Activated T-cell treated with anti-CD3 and anti-CD28 coated beads, Interleukin-2, amount 50 U/mL, for 24 hours (primary cell): ENCODE measurements around the gene FRMD4B.

Source experiments
- DNase-seq: peaks from one replicate; pipeline ENCODE4 v3.0.0-alpha.2; 2020
- H3K27ac Mint-ChIP-seq: 2 replicates; pipeline ENCODE4 v1.8.0; 2020; ENCODE audit warnings: mild to moderate bottlenecking, mixed read lengths
- H3K27me3 Mint-ChIP-seq: 2 replicates; pipeline ENCODE4 v1.8.0; 2020; ENCODE audit warnings: mixed read lengths
- H3K36me3 Mint-ChIP-seq: 2 replicates; pipeline ENCODE4 v1.8.0; 2020; ENCODE audit warnings: low read depth, mixed read lengths
- H3K4me1 Mint-ChIP-seq: 2 replicates; pipeline ENCODE4 v1.8.0; 2020; ENCODE audit warnings: low read depth, mixed read lengths
- H3K4me3 Mint-ChIP-seq: 2 replicates; pipeline ENCODE4 v1.8.0; 2020; ENCODE audit warnings: mild to moderate bottlenecking, moderate library complexity, mixed read lengths
- H3K9me3 Mint-ChIP-seq: 2 replicates; pipeline ENCODE4 v1.8.0; 2020; ENCODE audit warnings: mixed read lengths

The FRMD4B gene

GRCh38 chr3:69178838-69179739 lies 206.8 kb downstream of the FRMD4B start:
- Mint-ChIP-seq H3K36me3 (peaks cover 75% of the 10 kb centered on the region), H3K27me3 (no peaks in the 10 kb centered on the region), H3K9me3 (no peaks in the 10 kb centered on the region), H3K27ac (peak overlapping the region; percentile 69), H3K4me3 (no peak overlapping the region), H3K4me1 (peaks cover 38% of the 10 kb centered on the region)
- no peak for DNase-seq

DNA sequence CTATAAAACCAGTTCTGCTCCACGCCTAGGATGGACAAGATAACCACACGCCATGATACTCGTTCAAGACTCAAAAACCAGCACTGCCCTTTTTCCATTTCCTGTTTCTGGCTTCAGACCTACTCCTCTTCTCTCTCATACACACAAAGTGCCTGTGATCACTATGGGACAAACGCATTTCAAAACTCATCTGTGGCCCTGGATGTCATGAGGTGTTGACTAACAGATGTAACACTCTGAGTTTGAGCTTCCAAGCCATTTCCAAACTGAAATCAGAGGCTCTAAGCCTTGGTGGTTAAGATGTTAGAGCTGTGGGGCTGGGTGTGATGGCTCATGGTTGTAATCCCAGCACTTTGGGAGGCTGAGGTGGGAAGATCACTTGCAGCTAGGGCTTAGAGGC lies 207.8 kb downstream of the FRMD4B start:
- Mint-ChIP-seq H3K9me3 (no peaks in the 10 kb centered on the region), H3K4me3 (no peak overlapping the region), H3K4me1 (peaks cover 37% of the 10 kb centered on the region), H3K27me3 (no peaks in the 10 kb centered on the region), H3K36me3 (peaks cover 77% of the 10 kb centered on the region), H3K27ac (peak overlapping the region; percentile 71)
- DNase-seq, result no peak

- no peak overlapping the region for H3K27ac Mint-ChIP-seq
- H3K4me1 Mint-ChIP-seq, result peaks cover 27% of the 10 kb centered on the region
These were observed 210.8 kb downstream of the FRMD4B start for GRCh38 chr3:69174871-69175737.

GRCh38 chr3:69174445-69174844 lies 211.4 kb downstream of the FRMD4B start:
- H3K4me1 Mint-ChIP-seq, result peaks cover 23% of the 10 kb centered on the region
- H3K4me3 Mint-ChIP-seq, result no peak overlapping the region
- H3K36me3 Mint-ChIP-seq, result peaks cover 74% of the 10 kb centered on the region

More at GRCh38 chr3:69174871-69175737, 210.8 kb downstream of the FRMD4B start:
- no peak overlapping the region for H3K4me3 Mint-ChIP-seq
- no peak for DNase-seq
- no peaks in the 10 kb centered on the region for H3K27me3 Mint-ChIP-seq
- H3K36me3 Mint-ChIP-seq, result peaks cover 76% of the 10 kb centered on the region
- H3K9me3 Mint-ChIP-seq, result no peaks in the 10 kb centered on the region

DNA sequence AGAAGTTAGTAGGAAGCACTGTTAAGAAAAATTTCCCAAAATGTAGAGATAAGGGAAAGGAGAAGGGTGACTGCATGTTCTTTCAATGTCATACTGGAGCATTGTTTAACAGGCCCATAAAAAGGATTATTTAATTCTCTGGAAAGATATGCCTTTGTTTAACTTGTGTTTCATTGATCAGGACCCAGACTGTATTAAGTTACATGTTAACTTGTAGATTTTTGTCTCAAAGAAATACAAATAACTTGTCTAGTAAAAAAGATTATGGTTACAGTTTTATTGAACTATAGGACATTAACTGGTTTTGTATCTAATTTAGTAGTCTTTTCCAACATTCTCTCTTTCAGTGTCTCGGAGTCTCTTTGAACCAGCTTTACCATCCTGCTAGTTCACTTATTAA lies 213.8 kb downstream of the FRMD4B start:
- no peak overlapping the region for H3K4me3 Mint-ChIP-seq
- DNase-seq, result no peak
- peaks cover 55% of the 10 kb centered on the region for H3K36me3 Mint-ChIP-seq
- no peaks in the 10 kb centered on the region for H3K27me3 Mint-ChIP-seq
- H3K9me3 Mint-ChIP-seq, result no peaks in the 10 kb centered on the region
- H3K4me1 Mint-ChIP-seq, result peaks cover 7% of the 10 kb centered on the region
- H3K27ac Mint-ChIP-seq, result no peak overlapping the region

More at GRCh38 chr3:69174445-69174844, 211.4 kb downstream of the FRMD4B start:
- no peaks in the 10 kb centered on the region for H3K27me3 Mint-ChIP-seq
- DNase-seq, result no peak
- H3K27ac Mint-ChIP-seq, result no peak overlapping the region
- no peaks in the 10 kb centered on the region for H3K9me3 Mint-ChIP-seq

- Mint-ChIP-seq H3K4me3 (no peak overlapping the region), H3K27ac (no peak overlapping the region), H3K27me3 (no peaks in the 10 kb centered on the region), H3K36me3 (peaks cover 17% of the 10 kb centered on the region), H3K9me3 (no peaks in the 10 kb centered on the region), H3K4me1 (peaks cover 5% of the 10 kb centered on the region)
- no peak for DNase-seq
These were observed 219.4 kb downstream of the FRMD4B start for GRCh38 chr3:69166446-69166845.

GRCh38 chr3:69165744-69166143 lies 220.1 kb downstream of the FRMD4B start:
- H3K4me3 Mint-ChIP-seq, result no peak overlapping the region
- peaks cover 7% of the 10 kb centered on the region for H3K4me1 Mint-ChIP-seq
- no peaks in the 10 kb centered on the region for H3K27me3 Mint-ChIP-seq
- no peak overlapping the region for H3K27ac Mint-ChIP-seq
- H3K36me3 Mint-ChIP-seq, result peaks cover 10% of the 10 kb centered on the region
- no peaks in the 10 kb centered on the region for H3K9me3 Mint-ChIP-seq
- no peak for DNase-seq

GRCh38 chr3:69164296-69164695 lies 221.6 kb downstream of the FRMD4B start:
- Mint-ChIP-seq H3K4me3 (no peak overlapping the region), H3K9me3 (no peaks in the 10 kb centered on the region), H3K27ac (no peak overlapping the region), H3K27me3 (no peaks in the 10 kb centered on the region), H3K4me1 (peaks cover 15% of the 10 kb centered on the region), H3K36me3 (no peaks in the 10 kb centered on the region)
- DNase-seq, result no peak

GRCh38 chr3:69162308-69162980 lies 223.4 kb downstream of the FRMD4B start:
- Mint-ChIP-seq H3K9me3 (no peaks in the 10 kb centered on the region), H3K4me3 (no peak overlapping the region), H3K36me3 (no peaks in the 10 kb centered on the region), H3K27me3 (no peaks in the 10 kb centered on the region), H3K4me1 (peaks cover 15% of the 10 kb centered on the region), H3K27ac (no peak overlapping the region)
- no peak for DNase-seq

GRCh38 chr3:69161587-69162307 lies 224.1 kb downstream of the FRMD4B start:
- Mint-ChIP-seq H3K27ac (no peak overlapping the region), H3K4me3 (no peak overlapping the region), H3K4me1 (peaks cover 15% of the 10 kb centered on the region), H3K36me3 (no peaks in the 10 kb centered on the region), H3K9me3 (no peaks in the 10 kb centered on the region), H3K27me3 (no peaks in the 10 kb centered on the region)
- DNase-seq, result no peak

GRCh38 chr3:69160525-69160924 lies 225.4 kb downstream of the FRMD4B start:
- no peak for DNase-seq
- Mint-ChIP-seq H3K36me3 (no peaks in the 10 kb centered on the region), H3K4me3 (peak overlapping the region; percentile 31), H3K27ac (peak overlapping the region; percentile 77), H3K4me1 (peaks cover 15% of the 10 kb centered on the region), H3K27me3 (peaks cover 2% of the 10 kb centered on the region), H3K9me3 (no peaks in the 10 kb centered on the region)

- H3K9me3 Mint-ChIP-seq, result no peaks in the 10 kb centered on the region
- peaks cover 15% of the 10 kb centered on the region for H3K4me1 Mint-ChIP-seq
- H3K27me3 Mint-ChIP-seq, result peaks cover 6% of the 10 kb centered on the region
- H3K27ac Mint-ChIP-seq, result no peak overlapping the region
- no peaks in the 10 kb centered on the region for H3K36me3 Mint-ChIP-seq
- no peak overlapping the region for H3K4me3 Mint-ChIP-seq
- DNase-seq, result no peak
These were observed 225.8 kb downstream of the FRMD4B start for GRCh38 chr3:69160107-69160506.

DNA sequence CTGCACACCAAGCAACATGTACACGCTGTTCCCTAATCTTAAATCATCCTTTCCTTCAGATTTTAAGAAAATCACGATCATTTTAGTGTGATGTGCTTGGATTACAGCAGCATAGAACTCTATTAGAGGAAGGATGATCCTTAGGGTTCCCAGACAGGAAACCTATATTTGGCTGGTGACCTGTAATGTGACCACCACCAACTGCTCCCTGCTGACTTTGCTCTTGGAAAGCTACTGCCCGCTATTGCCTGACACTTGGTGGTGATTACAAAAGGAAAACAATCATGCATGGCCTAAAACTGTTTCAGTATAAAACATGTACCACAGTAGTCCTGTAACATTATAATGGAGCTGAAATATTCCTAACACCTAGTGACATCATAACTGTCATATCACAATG lies 236.3 kb downstream of the FRMD4B start:
- H3K9me3 Mint-ChIP-seq, result no peaks in the 10 kb centered on the region
- H3K36me3 Mint-ChIP-seq, result no peaks in the 10 kb centered on the region
- DNase-seq, result no peak
- no peak overlapping the region for H3K4me3 Mint-ChIP-seq
- no peak overlapping the region for H3K27ac Mint-ChIP-seq
- H3K4me1 Mint-ChIP-seq, result no peaks in the 10 kb centered on the region
- no peaks in the 10 kb centered on the region for H3K27me3 Mint-ChIP-seq

DNA sequence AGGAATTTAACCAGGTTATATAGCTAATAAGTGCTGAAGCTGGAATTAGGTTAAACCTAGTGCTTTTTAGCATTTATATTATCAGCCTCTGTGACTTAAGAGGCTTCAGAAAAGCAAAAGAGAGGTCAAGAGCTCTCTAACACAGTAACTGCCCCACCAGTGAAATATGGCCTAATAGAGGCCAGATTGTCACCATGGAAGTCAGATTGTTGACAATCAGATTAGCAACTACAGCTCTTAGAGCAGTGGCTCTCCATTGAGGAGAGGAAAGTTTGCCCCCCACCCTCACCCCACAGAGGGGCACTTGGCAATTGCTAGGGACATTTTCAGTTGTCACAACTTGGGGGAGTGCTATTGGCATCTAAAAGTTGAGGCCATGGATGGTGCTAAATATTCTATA lies 240.2 kb downstream of the FRMD4B start:
- no peaks in the 10 kb centered on the region for H3K27me3 Mint-ChIP-seq
- H3K4me3 Mint-ChIP-seq, result no peak overlapping the region
- no peaks in the 10 kb centered on the region for H3K4me1 Mint-ChIP-seq
- H3K36me3 Mint-ChIP-seq, result no peaks in the 10 kb centered on the region
- H3K27ac Mint-ChIP-seq, result no peak overlapping the region
- no peak for DNase-seq
- H3K9me3 Mint-ChIP-seq, result no peaks in the 10 kb centered on the region
